Small intestine (tissue), 7 donors: ENCODE data around the gene ATXN2. TPM values are rescaled to one million over a fixed set of nuclear protein-coding genes. Genes with fewer than 3 reads are reported as not detected.

Experiments
- DNase-seq, 2 donors: peaks; one replicate each; pipeline versions ENCODE4 v3.0.0 to v3.0.0-alpha.2; 2013
- FAIRE-seq: peaks from 2 replicates; lab custom pipeline; 2012; peaks lifted over from hg19 to GRCh38; lab: Jason Lieb, UNC
- H3K27ac ChIP-seq, 3 donors: one replicate each; pipeline ENCODE4 v1.5.1; 2013; ENCODE audit warnings: low read length in 2 of 3, mild to moderate bottlenecking in 2 of 3, control low read depth in 1 of 3, inconsistent platforms in 1 of 3, low read depth in 1 of 3, moderate library complexity in 1 of 3
- H3K27me3 ChIP-seq, 3 donors: one replicate each; pipeline ENCODE4 v1.6.1; 2013; ENCODE audit warnings: low read length in 3 of 3, inconsistent platforms in 1 of 3; ENCODE audit not compliant: control insufficient read depth in 3 of 3, insufficient read depth in 3 of 3
- H3K36me3 ChIP-seq, 3 donors: one replicate each; pipeline ENCODE4 v1.6.1; 2013; ENCODE audit warnings: low read length in 3 of 3, inconsistent platforms in 1 of 3, low read depth in 1 of 3, mild to moderate bottlenecking in 1 of 3, moderate library complexity in 1 of 3; ENCODE audit not compliant: control insufficient read depth in 3 of 3, insufficient read depth in 2 of 3
- H3K4me1 ChIP-seq, 3 donors: one replicate each; pipeline ENCODE4 v1.6.1; 2013; ENCODE audit warnings: low read length in 2 of 3, inconsistent platforms in 1 of 3, low read depth in 1 of 3, mild to moderate bottlenecking in 1 of 3, moderate library complexity in 1 of 3; ENCODE audit not compliant: control insufficient read depth in 3 of 3, insufficient read depth in 2 of 3
- H3K4me3 ChIP-seq, 3 donors: one replicate each; pipeline ENCODE4 v1.5.1; 2013; ENCODE audit warnings: low read length in 3 of 3, control low read depth in 1 of 3, inconsistent platforms in 1 of 3, low read depth in 1 of 3, mild to moderate bottlenecking in 1 of 3, moderate library complexity in 1 of 3
- H3K9me3 ChIP-seq, 2 donors: one replicate each; pipeline ENCODE4 v1.6.1; 2013; ENCODE audit warnings: low read depth in 1 of 2, low read length in 1 of 2; ENCODE audit not compliant: control insufficient read depth in 2 of 2, insufficient read depth in 1 of 2
- WGBS, 3 donors: extraction: QIAGEN DNeasy Blood & Tissue Kit; methylation state at CpG; one replicate each; pipeline ENCODE4 v1.1.7; 2013; 5-methylcytosine and 5-hydroxymethylcytosine counted together
- polyA plus RNA-seq, 4 donors: library from polyadenylated mRNA; stranded (reverse) in 3 of 4; unstranded in 1 of 4; fragments of 200-250 nt in 3 of 4; fragments of 120-200 nt in 1 of 4; gene quantifications; one replicate each; pipeline versions ENCODE4 v1.2.1 to v1.2.3, GENCODE V29; 2013
- donor health status: healthy with polysubstance abuse.
- donor health status: control.
- donor health status: control.
- donor health status: Bipolar disorder and iron deficiency.
- donor health status: healthy.

The ATXN2 gene
- polyA plus RNA-seq, 4 donors = 8.6 to 41.9 (median 14.7) TPM

DNA sequence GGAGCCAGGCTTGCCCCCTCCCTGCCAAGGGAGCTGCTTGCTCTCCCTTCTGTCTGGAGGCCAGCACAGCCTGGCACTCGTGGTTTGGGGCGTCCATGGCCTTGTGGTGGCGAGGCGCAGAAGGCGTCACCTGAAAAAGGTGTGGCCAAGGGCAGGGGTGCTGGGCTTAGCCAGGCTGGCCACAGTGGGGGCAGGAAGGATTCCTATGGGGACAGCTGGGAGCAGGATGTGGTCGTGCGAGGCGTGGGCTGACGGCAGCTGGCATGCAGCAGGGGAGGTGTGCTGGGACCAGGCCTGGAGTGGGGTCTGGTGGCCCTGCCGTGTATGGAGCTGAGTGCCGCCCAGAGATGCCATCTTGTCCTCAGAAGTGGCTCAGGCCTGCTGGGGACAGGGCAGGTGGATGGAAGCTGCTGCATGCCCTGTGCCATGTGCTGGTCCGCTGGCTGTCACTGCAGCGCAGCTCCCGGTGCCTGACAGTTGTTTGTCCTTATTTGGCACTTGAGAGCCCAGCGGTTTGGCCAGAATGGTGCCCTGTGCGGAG is 163.4 kb downstream of the ATXN2 start:
- 68 to 83% (median 74%) methylated on average over 16 of the region's 16 CpGs for WGBS, 3 donors

DNA sequence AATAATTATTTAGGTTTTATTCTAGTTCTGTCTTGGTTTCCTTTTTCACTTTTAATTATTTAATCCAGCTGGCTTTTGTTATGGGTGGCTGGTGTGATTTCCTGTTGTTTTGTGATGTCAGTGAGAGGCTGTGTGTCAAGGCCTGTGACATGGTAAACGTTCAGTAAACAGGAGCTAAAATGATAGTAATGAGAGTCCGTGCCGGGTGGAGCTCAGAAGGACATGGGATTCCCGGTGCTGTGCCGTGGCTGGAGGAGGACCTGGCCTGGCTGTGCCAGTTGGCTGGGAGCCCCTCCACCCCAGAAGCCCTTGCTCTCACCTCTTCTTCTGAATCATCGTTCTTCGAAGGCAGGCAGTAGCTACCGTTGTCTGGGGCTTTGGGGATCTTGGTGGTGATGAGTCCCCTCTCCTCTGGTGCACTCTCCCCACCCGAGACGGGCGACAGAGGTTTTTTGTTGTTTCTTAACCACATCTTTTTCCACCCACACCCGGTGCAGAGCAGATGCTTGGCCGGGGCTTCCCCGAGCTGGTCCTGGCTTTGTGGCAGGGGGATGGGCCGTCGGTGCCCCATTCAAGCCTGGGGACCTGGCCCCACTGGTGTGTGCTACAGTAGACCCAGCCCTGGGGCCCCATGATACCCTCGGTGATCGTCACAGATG is 164.3 kb downstream of the ATXN2 start:
- peak; percentile 45 to 46 for DNase-seq
- Histone ChIP-seq H3K36me3 (peaks cover 0 to 9% (median 0%) of the 10 kb centered on the region in 3 donors), H3K27ac (peak overlapping the region; percentile 54 to 95 (median 89)), H3K9me3 (no peaks in the 10 kb centered on the region), H3K27me3 (no peaks in the 10 kb centered on the region), H3K4me3 (no peak overlapping the region), H3K4me1 (peaks cover 0 to 18% (median 0%) of the 10 kb centered on the region in 3 donors)
- no peak for FAIRE-seq
- WGBS, 3 donors = 25 to 46% (median 32%) methylated on average over 18 of the region's 18 CpGs

More for the DNA sequence above, 163.4 kb downstream of the ATXN2 start:
- no peak for DNase-seq
- Histone ChIP-seq H3K4me1 (peaks cover 0 to 13% (median 0%) of the 10 kb centered on the region in 3 donors), H3K4me3 (no peak overlapping the region), H3K36me3 (peaks cover 0 to 18% (median 0%) of the 10 kb centered on the region in 3 donors), H3K9me3 (no peaks in the 10 kb centered on the region), H3K27ac (peak overlapping the region in 1 of 3 donors; percentile 95), H3K27me3 (no peaks in the 10 kb centered on the region)
- FAIRE-seq = no peak

DNA sequence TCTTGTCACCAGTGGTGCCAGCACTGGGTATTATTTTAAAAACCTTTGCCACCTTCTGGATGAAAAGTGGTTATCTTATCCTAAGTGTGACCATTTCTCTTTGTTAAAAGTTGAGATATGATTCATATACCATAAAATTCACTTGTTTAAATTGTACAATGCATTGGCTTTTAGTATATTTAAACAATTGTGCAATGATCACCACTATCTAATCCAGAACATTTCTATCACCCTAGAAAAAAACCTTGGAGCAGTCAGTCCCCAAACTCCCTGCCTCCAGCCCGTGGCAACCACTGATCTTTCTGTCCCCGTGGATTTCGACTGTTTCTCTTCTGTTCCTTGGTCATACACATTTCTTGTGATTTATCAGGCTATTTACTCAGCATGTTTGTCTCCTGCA is 165.1 kb downstream of the ATXN2 start:
- Histone ChIP-seq H3K4me1 (peaks cover 0 to 18% (median 0%) of the 10 kb centered on the region in 3 donors), H3K9me3 (no peaks in the 10 kb centered on the region), H3K27ac (peak overlapping the region in 2 of 3 donors; percentile 54 to 95), H3K36me3 (peaks cover 0 to 4% (median 0%) of the 10 kb centered on the region in 3 donors), H3K27me3 (no peaks in the 10 kb centered on the region), H3K4me3 (no peak overlapping the region)
- DNase-seq = no peak
- 32 to 60% (median 49%) methylated on average over 3 of the region's 3 CpGs for WGBS, 3 donors
- no peak for FAIRE-seq

DNA sequence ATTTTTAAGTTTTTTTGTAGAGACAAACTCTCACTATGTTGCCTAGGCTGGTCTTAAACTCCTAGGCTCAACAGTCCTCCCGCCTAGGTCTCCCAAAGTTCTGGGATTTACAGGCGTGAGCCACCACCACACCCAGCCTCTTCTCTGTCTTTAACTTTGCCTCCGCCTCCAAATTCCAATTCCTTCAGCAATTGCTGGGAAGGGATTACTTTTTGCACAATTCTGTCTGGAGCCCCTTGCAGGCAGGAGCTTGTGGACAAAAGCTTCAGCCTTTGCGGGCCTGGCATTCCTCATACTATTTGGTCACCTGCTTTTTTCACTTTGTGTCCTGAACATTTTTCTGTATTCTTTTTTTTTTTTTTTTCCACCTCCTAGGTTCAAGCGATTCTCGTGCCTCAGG is 167.3 kb downstream of the ATXN2 start:
- H3K27me3 ChIP-seq = no peaks in the 10 kb centered on the region
- WGBS, 3 donors = 83 to 91% (median 85%) methylated on average over 6 of the region's 6 CpGs
- no peak for FAIRE-seq
- H3K4me3 ChIP-seq = no peak overlapping the region
- DNase-seq = no peak
- H3K9me3 ChIP-seq = no peaks in the 10 kb centered on the region
- peaks cover 0 to 16% (median 0%) of the 10 kb centered on the region in 3 donors for H3K36me3 ChIP-seq
- peak overlapping the region; percentile 2 to 69 (median 30) for H3K27ac ChIP-seq
- peaks cover 0 to 25% (median 0%) of the 10 kb centered on the region in 3 donors for H3K4me1 ChIP-seq

DNA sequence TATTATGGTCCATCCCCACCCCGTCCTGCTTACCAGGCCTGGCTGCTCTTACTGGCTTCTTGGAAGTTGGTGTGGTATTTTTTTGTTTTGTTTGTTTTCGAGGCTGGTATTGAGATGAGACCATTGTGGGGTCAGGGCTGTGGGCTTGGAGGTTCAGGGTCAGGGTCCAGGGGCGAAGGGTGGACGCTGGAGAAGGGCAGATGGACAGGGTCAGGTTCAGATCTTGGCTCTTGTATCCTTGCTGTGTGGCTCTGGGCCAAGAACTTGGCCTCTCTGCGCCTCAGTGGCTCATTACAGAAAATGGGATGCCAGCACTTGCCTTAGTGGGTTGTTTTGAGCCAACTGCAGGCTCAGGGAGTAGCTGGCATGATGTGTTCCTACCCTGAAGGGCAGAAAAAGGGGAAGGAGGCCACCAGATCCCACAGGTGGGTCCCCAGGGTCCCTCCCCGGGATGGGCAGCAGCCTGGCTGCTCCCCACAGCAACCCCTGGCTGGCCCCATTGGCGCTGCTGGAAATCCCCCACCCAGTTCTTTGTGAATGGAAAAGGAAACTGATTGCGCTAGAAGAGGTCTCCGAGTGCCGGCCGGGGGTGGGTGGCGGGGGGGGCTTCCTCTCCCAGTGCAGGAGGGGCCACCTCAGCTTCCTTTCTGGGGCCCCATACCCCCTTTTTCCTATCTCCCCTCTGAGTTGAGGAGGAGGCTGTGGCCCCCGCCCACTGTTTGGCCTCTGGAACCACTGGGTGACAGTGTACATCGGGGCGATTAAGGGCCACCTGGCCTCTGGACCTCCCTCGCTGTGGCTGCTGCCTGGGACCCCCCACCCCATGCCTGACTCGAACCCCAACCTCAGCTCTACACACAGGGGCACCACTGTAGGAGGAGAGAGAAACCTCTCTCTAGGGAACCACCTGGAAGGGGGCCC is 168.4 kb downstream of the ATXN2 start:
- Histone ChIP-seq H3K4me3 (no peak overlapping the region), H3K27ac (peak overlapping the region; percentile 38 to 89 (median 45)), H3K27me3 (no peaks in the 10 kb centered on the region), H3K9me3 (no peaks in the 10 kb centered on the region), H3K36me3 (peaks cover 0 to 20% (median 0%) of the 10 kb centered on the region in 3 donors), H3K4me1 (peaks cover 0 to 24% (median 0%) of the 10 kb centered on the region in 3 donors)
- no peak for DNase-seq
- no peak for FAIRE-seq
- 18 to 30% (median 22%) methylated on average over 13 to 17 of the region's 17 CpGs for WGBS, 3 donors

DNA sequence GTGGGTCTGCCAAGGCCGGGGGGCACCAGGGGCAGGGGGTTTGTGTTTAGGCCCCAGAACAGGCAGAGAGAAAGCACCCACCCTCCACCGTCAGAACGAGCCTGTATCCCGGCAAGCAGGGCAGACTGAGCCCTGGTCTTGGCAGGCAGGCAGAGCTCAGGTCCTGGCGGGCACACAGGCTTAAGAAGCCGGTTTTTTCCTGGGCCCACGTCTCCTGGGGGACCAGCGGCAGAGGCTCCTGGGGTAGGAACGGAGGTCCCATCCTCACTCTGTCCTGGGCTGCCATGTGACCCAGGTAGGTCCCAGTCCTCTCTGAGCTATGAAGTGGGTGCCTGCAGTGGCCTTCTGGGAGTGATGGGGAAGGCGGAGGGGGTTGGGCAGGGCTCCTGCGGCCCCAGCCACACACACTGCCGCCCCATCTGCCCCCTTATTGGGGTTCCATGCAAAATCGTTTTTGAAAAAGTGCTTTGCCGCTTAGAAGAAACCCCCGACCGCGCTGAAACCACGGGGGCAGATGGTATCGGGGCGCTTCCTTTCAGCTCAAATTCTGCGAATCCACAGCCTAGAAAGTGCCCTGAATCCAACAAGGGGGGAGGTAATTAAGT is 169.2 kb downstream of the ATXN2 start:
- Histone ChIP-seq H3K36me3 (peaks cover 0 to 25% (median 0%) of the 10 kb centered on the region in 3 donors), H3K9me3 (no peaks in the 10 kb centered on the region), H3K27ac (peak overlapping the region; percentile 5 to 65 (median 18)), H3K4me1 (peaks cover 0 to 21% (median 0%) of the 10 kb centered on the region in 3 donors), H3K27me3 (no peaks in the 10 kb centered on the region), H3K4me3 (no peak overlapping the region)
- 49 to 66% (median 63%) methylated on average over 21 of the region's 21 CpGs for WGBS, 3 donors
- no peak for FAIRE-seq
- peak in 1 of 2 donors; percentile 39 for DNase-seq

DNA sequence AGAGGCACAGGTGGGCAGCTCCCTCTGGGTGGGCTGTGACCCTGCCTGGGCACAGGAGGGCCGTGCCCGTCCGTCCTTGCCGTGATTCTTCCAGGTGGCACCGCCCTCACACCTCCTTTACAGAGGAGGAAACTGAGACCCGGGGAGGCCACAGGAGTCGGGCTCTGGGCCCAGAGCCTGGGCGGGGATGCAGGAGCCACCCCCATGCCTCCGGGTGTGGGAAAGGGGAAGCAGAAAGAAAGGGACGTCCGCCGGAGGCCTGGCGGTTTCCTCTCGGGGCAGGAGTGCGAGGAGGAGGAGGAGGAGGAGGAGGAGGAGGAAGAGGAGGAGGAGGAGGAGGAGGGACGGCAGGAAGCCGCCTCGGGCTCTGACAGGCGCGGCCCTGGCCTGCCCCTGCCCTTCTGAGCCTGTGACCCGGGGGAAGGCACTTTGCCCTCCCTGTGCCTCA is 170.4 kb downstream of the ATXN2 start:
- peaks cover 0 to 31% (median 0%) of the 10 kb centered on the region in 3 donors for H3K36me3 ChIP-seq
- no peak overlapping the region for H3K4me3 ChIP-seq
- FAIRE-seq = no peak
- DNase-seq = no peak
- no peaks in the 10 kb centered on the region for H3K27me3 ChIP-seq
- H3K4me1 ChIP-seq = peaks cover 0 to 21% (median 0%) of the 10 kb centered on the region in 3 donors
- peak overlapping the region in 2 of 3 donors; percentile 33 to 69 for H3K27ac ChIP-seq
- H3K9me3 ChIP-seq = no peaks in the 10 kb centered on the region
- WGBS, 3 donors = 35 to 45% (median 39%) methylated on average over 10 to 20 of the region's 21 CpGs
